Naive thymus-derived CD8-positive, alpha-beta T cell (primary cell): ENCODE results near the gene GRWD1. TPM values are rescaled to one million over a fixed set of nuclear protein-coding genes. Genes with fewer than 3 reads are reported as not detected.

Experiments
- ATAC-seq, 2 donors: fragments of 150-1000 bp; cut with Tn5 transposase in 1 of 2; sonication (Bioruptor Pico), chemical (Tn5 transposase) in 1 of 2; 1 replicate in 1 of 2; 2 replicates in 1 of 2; pipeline ENCODE4 v1.10.0; 2021; ENCODE audit warnings: mild to moderate bottlenecking in 2 of 2, moderate library complexity in 2 of 2
- POLR2A ChIA-PET: fragments of 350-600 bp; sonication (Branson Sonifier 250); formaldehyde crosslinking; loops from one replicate; lab custom pipeline; 2021; ENCODE audit warnings: antibody characterized with exemption; lab: Charles Lee
- DNase-seq, 10 donors: peaks; one replicate each; pipeline versions ENCODE4 v3.0.0 to v3.0.0-alpha.2; 2020 to 2022
- H3K27ac Mint-ChIP-seq, 10 donors: one replicate each; pipeline ENCODE4 v1.8.0; 2020 to 2022; ENCODE audit warnings: mild to moderate bottlenecking in 10 of 10, mixed read lengths in 10 of 10, moderate library complexity in 4 of 10, inconsistent platforms in 1 of 10
- H3K27me3 Mint-ChIP-seq, 5 donors: one replicate each; pipeline ENCODE4 v1.8.0; 2021 to 2022; ENCODE audit warnings: mixed read lengths in 5 of 5
- H3K36me3 Mint-ChIP-seq, 3 donors: one replicate each; pipeline ENCODE4 v1.8.0; 2020 to 2022; ENCODE audit warnings: mixed read lengths in 3 of 3, mild to moderate bottlenecking in 2 of 3, inconsistent platforms in 1 of 3
- H3K4me1 Mint-ChIP-seq, 4 donors: one replicate each; pipeline ENCODE4 v1.8.0; 2021 to 2022; ENCODE audit warnings: mixed read lengths in 4 of 4
- H3K4me3 Mint-ChIP-seq, 10 donors: one replicate each; pipeline ENCODE4 v1.8.0; 2020 to 2022; ENCODE audit warnings: mild to moderate bottlenecking in 10 of 10, mixed read lengths in 10 of 10, moderate library complexity in 6 of 10, inconsistent platforms in 1 of 10
- H3K9me3 Mint-ChIP-seq, 9 donors: one replicate each; pipeline ENCODE4 v1.8.0; 2020 to 2022; ENCODE audit warnings: mixed read lengths in 9 of 9, mild to moderate bottlenecking in 3 of 9, inconsistent platforms in 1 of 9, moderate library complexity in 1 of 9
- polyA plus RNA-seq, 3 donors: library from polyadenylated mRNA; unstranded; fragments of 300-500 nt; fragmentation: Illumina TruSeq; gene quantifications; one replicate each; pipeline ENCODE4 v1.2.3, GENCODE V29; 2021
- total RNA-seq, 8 experiments: library from RNA in 2 of 8; stranded (reverse) in 2 of 8; gene quantifications; one replicate each; pipeline ENCODE4 v1.2.3 and lab custom pipeline; 2021 to 2026

GRWD1 gene
- total and polyA plus RNA-seq, 5 experiments from 2014 or later: 32.9 to 59.9 (median 40.3) TPM

DNA sequence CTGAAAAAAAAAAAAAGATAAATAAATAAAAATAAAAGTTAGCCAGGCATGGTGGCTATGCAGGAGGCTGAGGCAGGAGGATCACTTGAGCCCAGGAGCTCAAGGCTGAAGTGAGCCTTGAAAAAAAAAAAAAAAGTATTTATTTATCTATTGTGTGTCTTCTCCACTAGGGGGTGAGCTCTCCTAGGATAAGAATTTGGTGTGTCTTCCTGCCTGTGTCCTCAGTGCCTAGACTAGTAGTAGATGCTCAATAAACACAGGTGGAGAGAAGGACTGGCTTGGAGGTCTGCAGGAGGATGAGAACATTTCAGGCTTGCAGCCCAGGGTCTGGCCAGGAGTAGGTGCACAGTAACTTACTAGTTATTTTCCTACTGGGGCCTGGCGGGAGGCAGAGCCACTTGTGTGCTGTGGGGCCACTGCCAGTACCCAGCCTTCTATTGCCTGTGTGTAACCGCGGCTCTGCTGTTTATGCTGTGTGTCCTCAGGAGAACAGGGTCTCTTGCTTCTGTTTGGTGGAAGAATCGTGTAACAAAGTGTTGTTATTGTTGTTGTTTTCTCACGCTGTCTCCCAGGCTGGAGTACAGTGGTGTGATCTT, 60.5 kb downstream of the GRWD1 start:
- H3K27ac Mint-ChIP-seq: peak overlapping the region in 2 of 10 donors; percentile 15 to 49
- H3K36me3 Mint-ChIP-seq: peaks cover 0 to 12% (median 2%) of the 10 kb centered on the region in 3 donors
- POLR2A ChIA-PET: interaction anchor here (0.7 to 2.0 kb wide), 6 partner anchors 9 to 155 kb away, joined by 3 to 12 read pairs (median 6); no protein-coding TSS in a partner anchor
- H3K4me3 Mint-ChIP-seq: no peak overlapping the region
- peaks cover 15 to 32% (median 26%) of the 10 kb centered on the region in 4 donors for H3K4me1 Mint-ChIP-seq
- H3K9me3 Mint-ChIP-seq: no peaks in the 10 kb centered on the region
- DNase-seq (peak in 3 of 10 donors; percentile 53 to 70 (median 68)), ATAC-seq (peak in 1 of 2 donors; percentile 19)
- no peaks in the 10 kb centered on the region for H3K27me3 Mint-ChIP-seq

Other genes with a start within 250 kb of the GRWD1 start
- 100 to 1,000 TPM; 301 to 314 TPM for gene CARD8, start 190.1 kb upstream of the GRWD1 start, total RNA-seq
- 100 to 1,000 TPM in 1 of 3 donors, 10 to 100 TPM in 2; 73.3 to 104 (median 87.7) TPM for gene CARD8, start 190.1 kb upstream of the GRWD1 start, polyA plus RNA-seq
- not detected for gene ZNF114, start 175.9 kb upstream of the GRWD1 start, total RNA-seq
- gene ZNF114, start 175.9 kb upstream of the GRWD1 start, polyA plus RNA-seq: under 1 TPM in 1 of 3 donors, not detected in 2; 0.17 TPM
- gene EMP3, start 120.4 kb upstream of the GRWD1 start, total RNA-seq: 100 to 1,000 TPM; 275 to 277 TPM
- 100 to 1,000 TPM; 514 to 721 (median 617) TPM for gene EMP3, start 120.4 kb upstream of the GRWD1 start, polyA plus RNA-seq
- 10 to 100 TPM; 25.0 to 29.4 TPM for gene TMEM143, start 82.0 kb upstream of the GRWD1 start, total RNA-seq
- gene TMEM143, start 82.0 kb upstream of the GRWD1 start, polyA plus RNA-seq: 10 to 100 TPM in 1 of 3 donors, 1 to 10 TPM in 2; 3.9 to 10.7 (median 4.9) TPM
- not detected for gene SYNGR4, start 81.6 kb upstream of the GRWD1 start, total RNA-seq
- not detected for gene SYNGR4, start 81.6 kb upstream of the GRWD1 start, polyA plus RNA-seq
- 10 to 100 TPM; 49.6 TPM for gene KDELR1, start 54.4 kb upstream of the GRWD1 start, total RNA-seq
- gene KDELR1, start 54.4 kb upstream of the GRWD1 start, polyA plus RNA-seq: 10 to 100 TPM; 21.3 to 24.8 (median 22.5) TPM
- gene GRIN2D, start 52.3 kb upstream of the GRWD1 start, total RNA-seq: under 1 TPM; 0.08 to 0.11 TPM
- gene GRIN2D, start 52.3 kb upstream of the GRWD1 start, polyA plus RNA-seq: not detected
- gene KCNJ14, start 9.6 kb downstream of the GRWD1 start, total RNA-seq: 1 to 10 TPM; 2.7 to 2.9 TPM
- gene KCNJ14, start 9.6 kb downstream of the GRWD1 start, polyA plus RNA-seq: under 1 TPM in 2 of 3 donors, not detected in 1; 0.39 to 0.42 TPM
- 10 to 100 TPM; 72.2 to 77.7 TPM for gene CYTH2, start 23.4 kb downstream of the GRWD1 start, total RNA-seq
- gene CYTH2, start 23.4 kb downstream of the GRWD1 start, polyA plus RNA-seq: 10 to 100 TPM; 20.5 to 32.0 (median 28.2) TPM
- gene LMTK3, start 65.9 kb downstream of the GRWD1 start, total RNA-seq: 10 to 100 TPM; 21.4 to 21.5 TPM
- under 1 TPM in 1 of 3 donors, not detected in 2; 0.15 TPM for gene LMTK3, start 65.9 kb downstream of the GRWD1 start, polyA plus RNA-seq
- not detected for gene SULT2B1, start 106.2 kb downstream of the GRWD1 start, total RNA-seq
- gene SULT2B1, start 106.2 kb downstream of the GRWD1 start, polyA plus RNA-seq: under 1 TPM in 1 of 3 donors, not detected in 2; 0.18 TPM
- gene SPACA4, start 160.8 kb downstream of the GRWD1 start, total RNA-seq: not detected
- gene SPACA4, start 160.8 kb downstream of the GRWD1 start, polyA plus RNA-seq: not detected
- 1 to 10 TPM; 8.0 TPM for gene FAM83E, start 169.1 kb downstream of the GRWD1 start, total RNA-seq
- not detected for gene FAM83E, start 169.1 kb downstream of the GRWD1 start, polyA plus RNA-seq
- 1,000 to 10,000 TPM; 2,380 to 2,437 TPM for gene RPL18, start 173.2 kb downstream of the GRWD1 start, total RNA-seq
- 1,000 to 10,000 TPM; 2,610 to 3,008 (median 2,848) TPM for gene RPL18, start 173.2 kb downstream of the GRWD1 start, polyA plus RNA-seq
- gene SPHK2, start 173.5 kb downstream of the GRWD1 start, total RNA-seq: 10 to 100 TPM; 39.1 to 40.4 TPM
- 1 to 10 TPM; 7.5 to 9.1 (median 8.3) TPM for gene SPHK2, start 173.5 kb downstream of the GRWD1 start, polyA plus RNA-seq
- 10 to 100 TPM; 63.1 to 66.6 TPM for gene DBP, start 191.4 kb downstream of the GRWD1 start, total RNA-seq
- 10 to 100 TPM; 37.5 to 97.8 (median 63.1) TPM for gene DBP, start 191.4 kb downstream of the GRWD1 start, polyA plus RNA-seq
- gene CA11, start 200.2 kb downstream of the GRWD1 start, total RNA-seq: 10 to 100 TPM; 16.2 to 21.3 TPM
- gene CA11, start 200.2 kb downstream of the GRWD1 start, polyA plus RNA-seq: 10 to 100 TPM in 1 of 3 donors, 1 to 10 TPM in 2; 6.6 to 14.1 (median 7.2) TPM
- gene NTN5, start 227.0 kb downstream of the GRWD1 start, total RNA-seq: 1 to 10 TPM; 1.7 to 2.9 TPM
- under 1 TPM in 2 of 3 donors, not detected in 1; 0.17 to 0.25 TPM for gene NTN5, start 227.0 kb downstream of the GRWD1 start, polyA plus RNA-seq
- not detected for gene FUT2, start 250.0 kb downstream of the GRWD1 start, total RNA-seq
- gene FUT2, start 250.0 kb downstream of the GRWD1 start, polyA plus RNA-seq: 1 to 10 TPM in 1 of 3 donors, under 1 TPM in 2; 0.17 to 1.8 (median 0.17) TPM